GM12891 (cell line): Measurements from ENCODE around the gene OR11H6.

ENCODE experiments used
- POLR2A ChIP-seq: IDR thresholded peaks from 2 replicates; pipeline ENCODE4 v1.6.1; 2011; ENCODE audit warnings: low read depth, low read length, control low read depth
- POLR2AphosphoS5 ChIP-seq: IDR thresholded peaks from 2 replicates; pipeline ENCODE4 v1.6.1; 2011; ENCODE audit warnings: low read depth, low read length, control low read depth
- POU2F2 ChIP-seq: IDR thresholded peaks from 2 replicates; pipeline ENCODE4 v1.6.1; 2011; ENCODE audit warnings: low read depth, mild to moderate bottlenecking, control low read depth, low read length, moderate library complexity
- SPI1 ChIP-seq: IDR thresholded peaks from 2 replicates; pipeline ENCODE4 v1.6.1; 2011; ENCODE audit warnings: low read depth, low read length, control low read depth
- TAF1 ChIP-seq: IDR thresholded peaks from 2 replicates; pipeline ENCODE4 v1.6.1; 2011; ENCODE audit warnings: low read depth, low read length, control low read depth

DNA sequence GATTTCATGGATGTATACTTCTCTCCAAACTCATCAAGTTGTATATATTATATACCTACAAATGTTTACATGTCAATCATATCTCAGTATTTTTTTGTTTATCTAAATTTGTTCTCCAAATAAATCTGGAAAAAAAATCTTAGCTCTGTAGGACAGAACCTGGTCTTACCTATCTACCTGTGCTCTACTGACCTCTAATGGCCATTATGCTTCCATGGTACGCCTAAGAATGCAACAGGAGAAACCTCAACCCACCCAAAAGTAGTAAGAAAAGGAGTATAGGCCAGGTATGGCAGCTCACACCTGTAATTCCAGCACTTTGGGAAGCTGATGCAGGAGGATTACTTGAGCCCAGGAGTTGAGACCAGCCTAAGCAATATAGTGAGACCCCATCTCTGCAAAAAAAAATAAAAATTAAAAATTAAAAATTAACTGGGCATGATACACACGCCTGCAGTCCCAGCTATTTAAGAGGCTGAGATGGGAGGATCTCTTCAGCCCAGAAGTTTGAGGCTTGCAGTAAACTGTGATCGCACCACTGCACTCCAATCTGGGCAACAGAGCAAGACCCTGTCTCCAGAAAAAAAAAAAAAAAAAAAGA lies 24.2 kb downstream of the OR11H6 start:
- no peak for TF ChIP-seq POLR2AphosphoS5
- TF ChIP-seq POLR2A, result no peak
- TF ChIP-seq TAF1, result no peak
- no peak for TF ChIP-seq POU2F2
- TF ChIP-seq SPI1, result no peak
